Smooth muscle cell (in vitro differentiated cells): ENCODE results near the gene CHST8. TPM values are rescaled to one million over a fixed set of nuclear protein-coding genes. Genes with fewer than 3 reads are reported as not detected.

Source experiments
- DNase-seq: peaks from one replicate; lab custom pipeline; 2025; ENCODE audit not compliant: unreplicated experiment; lab: John Stamatoyannopoulos, UW
- H2AFZ ChIP-seq: fragments of 200-600 bp; sonication (generic); 2 replicates; pipeline ENCODE4 v1.6.0; 2016; ENCODE audit warnings: antibody characterized with exemption, low read depth, mild to moderate bottlenecking
- H3F3A ChIP-seq: fragments of 200-600 bp; sonication (generic); 2 replicates; pipeline ENCODE4 v1.6.0; 2017; ENCODE audit warnings: antibody characterized with exemption, low read depth
- H3K27ac ChIP-seq: fragments of 200-600 bp; sonication (generic); 2 replicates; pipeline ENCODE4 v1.5.1; 2016; ENCODE audit warnings: low read depth, mild to moderate bottlenecking
- H3K27me3 ChIP-seq: fragments of 200-600 bp; sonication (generic); 2 replicates; pipeline ENCODE4 v1.6.1; 2016; ENCODE audit warnings: low read depth, mild to moderate bottlenecking
- H3K36me3 ChIP-seq: fragments of 200-600 bp; sonication (generic); 2 replicates; pipeline ENCODE4 v1.5.1; 2016; ENCODE audit warnings: low read depth
- H3K4me1 ChIP-seq: fragments of 200-600 bp; sonication (generic); 2 replicates; pipeline ENCODE4 v1.5.1; 2016; ENCODE audit warnings: low read depth
- H3K4me2 ChIP-seq: fragments of 200-600 bp; sonication (generic); 2 replicates; pipeline ENCODE4 v1.6.0; 2016; ENCODE audit warnings: mild to moderate bottlenecking
- H3K4me3 ChIP-seq: fragments of 200-600 bp; sonication (generic); 2 replicates; pipeline ENCODE4 v1.5.1; 2016; ENCODE audit warnings: mild to moderate bottlenecking
- H3K79me2 ChIP-seq: fragments of 200-600 bp; sonication (generic); 2 replicates; pipeline ENCODE4 v1.6.0; 2016; ENCODE audit warnings: low read depth, mild to moderate bottlenecking
- H3K9ac ChIP-seq: fragments of 200-600 bp; sonication (generic); 2 replicates; pipeline ENCODE4 v1.6.0; 2016; ENCODE audit warnings: low read depth
- H3K9me3 ChIP-seq: fragments of 200-600 bp; sonication (generic); replicated peaks from 2 replicates; pipeline ENCODE4 v1.5.1; 2016; ENCODE audit warnings: low read depth
- H4K20me1 ChIP-seq: fragments of 200-600 bp; sonication (generic); 2 replicates; pipeline ENCODE4 v1.6.0; 2016; ENCODE audit warnings: low read depth
- WGBS: methylation state at CpG from one replicate; pipeline ENCODE4 v1.1.7; 2016; ENCODE audit warnings: low lambda C conversion rate; 5-methylcytosine and 5-hydroxymethylcytosine counted together
- polyA plus RNA-seq: library from polyadenylated mRNA; unstranded; fragments of >200 nt; fragmentation: Nextera tagmentation; extraction: Ambion mirVana; gene quantifications from 2 replicates; pipeline ENCODE4 v1.2.1, GENCODE V29; 2016
- total RNA-seq: library from RNA; depleted of rRNA; stranded (reverse); fragments of >200 nt; gene quantifications from 2 replicates; pipeline ENCODE4 v1.2.3, GENCODE V29; 2014
- TF ChIP-seq, protein P1 (sequence below): fragments of 200-600 bp; sonication (generic); IDR thresholded peaks from 2 replicates; pipeline ENCODE4 v1.5.1; 2017; ENCODE audit warnings: borderline replicate concordance, mild to moderate bottlenecking, antibody characterized with exemption; ENCODE audit not compliant: insufficient read depth, poor library complexity, severe bottlenecking

CHST8 gene
- total and polyA plus RNA-seq, 2 experiments from 2014 or later, result not detected

- TF ChIP-seq, protein P1, sequence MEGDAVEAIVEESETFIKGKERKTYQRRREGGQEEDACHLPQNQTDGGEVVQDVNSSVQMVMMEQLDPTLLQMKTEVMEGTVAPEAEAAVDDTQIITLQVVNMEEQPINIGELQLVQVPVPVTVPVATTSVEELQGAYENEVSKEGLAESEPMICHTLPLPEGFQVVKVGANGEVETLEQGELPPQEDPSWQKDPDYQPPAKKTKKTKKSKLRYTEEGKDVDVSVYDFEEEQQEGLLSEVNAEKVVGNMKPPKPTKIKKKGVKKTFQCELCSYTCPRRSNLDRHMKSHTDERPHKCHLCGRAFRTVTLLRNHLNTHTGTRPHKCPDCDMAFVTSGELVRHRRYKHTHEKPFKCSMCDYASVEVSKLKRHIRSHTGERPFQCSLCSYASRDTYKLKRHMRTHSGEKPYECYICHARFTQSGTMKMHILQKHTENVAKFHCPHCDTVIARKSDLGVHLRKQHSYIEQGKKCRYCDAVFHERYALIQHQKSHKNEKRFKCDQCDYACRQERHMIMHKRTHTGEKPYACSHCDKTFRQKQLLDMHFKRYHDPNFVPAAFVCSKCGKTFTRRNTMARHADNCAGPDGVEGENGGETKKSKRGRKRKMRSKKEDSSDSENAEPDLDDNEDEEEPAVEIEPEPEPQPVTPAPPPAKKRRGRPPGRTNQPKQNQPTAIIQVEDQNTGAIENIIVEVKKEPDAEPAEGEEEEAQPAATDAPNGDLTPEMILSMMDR, result no peak
- Histone ChIP-seq H3K36me3 (no peaks in the 10 kb centered on the region), H3K27ac (no peak overlapping the region), H4K20me1 (no peaks in the 10 kb centered on the region), H3K9me3 (peaks cover 3% of the 10 kb centered on the region), H3K9ac (no peak overlapping the region), H3K27me3 (no peaks in the 10 kb centered on the region), H2AFZ (no peak overlapping the region), H3F3A (no peaks in the 10 kb centered on the region), H3K4me3 (no peak overlapping the region), H3K4me2 (no peak overlapping the region), H3K79me2 (no peaks in the 10 kb centered on the region), H3K4me1 (no peaks in the 10 kb centered on the region)
- 65% methylated on average over 1 of the region's 1 CpG for WGBS
- DNase-seq, result no peak
Measured at GRCh38 chr19:33590224-33590623, 31.5 kb upstream of the CHST8 start.

DNA sequence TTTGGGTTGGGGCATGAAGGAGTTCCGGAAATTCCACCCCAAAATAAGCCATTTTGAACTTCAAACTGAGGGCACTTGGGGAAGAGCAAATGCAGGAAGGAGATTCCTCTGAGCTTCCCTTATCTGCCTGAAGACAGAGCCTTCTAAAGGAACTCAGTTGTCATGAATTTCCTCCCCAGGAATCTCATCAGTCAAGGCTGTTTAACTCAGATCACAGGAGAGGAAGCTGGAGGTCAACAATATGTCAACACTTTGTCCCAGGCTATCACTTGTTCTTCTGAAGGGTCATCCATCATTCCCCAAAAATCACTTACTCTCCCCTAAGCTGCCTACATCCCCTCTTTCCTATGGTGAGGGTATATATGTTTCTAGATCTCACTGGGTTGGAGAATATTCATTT, 26.0 kb upstream of the CHST8 start:
- 71% methylated on average over 1 of the region's 1 CpG for WGBS
- Histone ChIP-seq H3K4me2 (no peak overlapping the region), H3K36me3 (no peaks in the 10 kb centered on the region)

DNA sequence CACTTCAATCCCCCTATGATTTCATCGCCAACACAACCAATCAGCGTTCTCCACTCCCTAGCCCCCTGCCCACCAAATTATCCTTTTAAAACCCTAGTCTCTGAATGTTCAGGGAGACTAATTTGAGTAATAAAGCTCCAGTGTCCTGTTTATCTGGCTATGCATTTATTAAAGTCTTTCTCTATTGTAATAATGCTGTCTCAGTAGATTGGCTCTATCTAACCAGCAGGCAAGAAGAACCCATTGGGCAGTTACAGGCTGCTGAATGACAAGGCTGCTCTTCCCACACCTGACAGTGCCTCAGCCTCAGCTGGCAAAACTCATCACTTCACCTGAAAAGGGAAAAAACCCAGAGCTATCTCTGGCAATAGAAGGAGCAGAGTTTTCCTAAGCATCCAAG, 20.2 kb upstream of the CHST8 start:
- H3K36me3 ChIP-seq, result no peaks in the 10 kb centered on the region
- no peak overlapping the region for H3K27ac ChIP-seq
- 85% methylated on average over 2 of the region's 2 CpGs for WGBS
- no peaks in the 10 kb centered on the region for H3F3A ChIP-seq
- H3K27me3 ChIP-seq, result no peaks in the 10 kb centered on the region
- TF ChIP-seq, protein P1, result no peak
- H3K79me2 ChIP-seq, result no peaks in the 10 kb centered on the region
- no peak overlapping the region for H3K4me2 ChIP-seq
- no peaks in the 10 kb centered on the region for H3K9me3 ChIP-seq
- no peaks in the 10 kb centered on the region for H4K20me1 ChIP-seq
- H3K4me1 ChIP-seq, result no peaks in the 10 kb centered on the region
- H3K4me3 ChIP-seq, result no peak overlapping the region
- H2AFZ ChIP-seq, result no peak overlapping the region
- no peak overlapping the region for H3K9ac ChIP-seq
- no peak for DNase-seq

More for the DNA sequence above, 26.0 kb upstream of the CHST8 start:
- H3K27me3 ChIP-seq, result no peaks in the 10 kb centered on the region
- no peak overlapping the region for H2AFZ ChIP-seq
- DNase-seq, result no peak
- H3K4me3 ChIP-seq, result no peak overlapping the region
- no peaks in the 10 kb centered on the region for H3K79me2 ChIP-seq
- H3K4me1 ChIP-seq, result no peaks in the 10 kb centered on the region
- H3K9me3 ChIP-seq, result no peaks in the 10 kb centered on the region
- H3F3A ChIP-seq, result no peaks in the 10 kb centered on the region
- TF ChIP-seq, protein P1, result no peak
- H3K27ac ChIP-seq, result no peak overlapping the region
- no peaks in the 10 kb centered on the region for H4K20me1 ChIP-seq
- H3K9ac ChIP-seq, result no peak overlapping the region

DNA sequence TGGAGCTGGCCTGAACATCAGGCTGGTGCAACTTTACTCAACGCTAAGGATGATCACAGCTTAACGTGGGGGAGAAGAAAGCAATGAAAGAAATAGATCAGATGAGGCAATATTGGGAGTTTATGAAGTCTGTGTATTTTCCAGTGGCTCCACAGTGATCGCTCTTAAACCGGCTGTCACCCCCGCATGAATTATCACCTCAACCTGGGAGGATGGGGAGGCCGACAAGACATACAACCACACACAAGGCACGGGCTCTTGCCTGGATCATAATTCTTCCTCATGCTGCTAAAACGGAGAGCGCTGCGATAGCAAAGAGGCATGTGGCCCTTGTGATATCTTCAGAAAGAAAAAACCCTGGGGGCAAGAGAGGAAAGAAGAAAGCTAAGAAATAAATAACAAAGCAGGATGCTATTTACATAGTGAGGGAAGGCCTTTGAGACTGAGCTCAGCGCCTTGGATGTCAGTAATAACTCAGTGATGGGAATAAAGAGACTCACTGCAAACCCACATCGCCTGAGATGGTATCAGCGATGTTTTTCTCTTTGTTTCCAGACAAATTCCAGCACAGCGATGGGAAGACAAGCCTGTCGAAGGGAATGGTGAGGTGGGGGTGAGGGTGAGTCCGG, 19.1 kb upstream of the CHST8 start:
- H3F3A ChIP-seq, result no peaks in the 10 kb centered on the region
- H3K9me3 ChIP-seq, result no peaks in the 10 kb centered on the region
- 76% methylated on average over 16 of the region's 16 CpGs for WGBS
- H3K79me2 ChIP-seq, result no peaks in the 10 kb centered on the region
- H4K20me1 ChIP-seq, result no peaks in the 10 kb centered on the region
- no peaks in the 10 kb centered on the region for H3K27me3 ChIP-seq
- H3K4me1 ChIP-seq, result no peaks in the 10 kb centered on the region
- H3K4me2 ChIP-seq, result no peak overlapping the region
- no peak overlapping the region for H2AFZ ChIP-seq
- TF ChIP-seq, protein P1, result no peak
- DNase-seq, result no peak
- no peak overlapping the region for H3K4me3 ChIP-seq
- no peak overlapping the region for H3K27ac ChIP-seq
- H3K36me3 ChIP-seq, result no peaks in the 10 kb centered on the region
- H3K9ac ChIP-seq, result no peak overlapping the region
